H1 (cell line): Measurements from ENCODE around the gene CFD. TPM values are rescaled to one million over a fixed set of nuclear protein-coding genes. Genes with fewer than 3 reads are reported as not detected.

Experiments
- CTCF ChIA-PET: fragments of 300-600 bp; sonication (Branson Sonifier 250); formaldehyde crosslinking; loops from one replicate; lab custom pipeline; 2021; ENCODE audit not compliant: partially characterized antibody; lab: Charles Lee
- POLR2A ChIA-PET: fragments of 300-600 bp; sonication (Branson Sonifier 250); formaldehyde crosslinking; loops from one replicate; lab custom pipeline; 2021; ENCODE audit warnings: inconsistent platforms; ENCODE audit not compliant: partially characterized antibody; lab: Charles Lee
- DNase-seq, 2 experiments: peaks; one replicate each; pipeline versions ENCODE4 v3.0.0 to v3.0.0-alpha.2; 2010 to 2022; ENCODE audit warnings: low spot score in 2 of 2, low read depth in 1 of 2, mixed read lengths in 1 of 2
- FAIRE-seq: peaks from 2 replicates; lab custom pipeline; 2011; peaks lifted over from hg19 to GRCh38; lab: Jason Lieb, UNC
- H2AFZ ChIP-seq: 2 replicates; pipeline ENCODE4 v1.8.1; 2012; ENCODE audit warnings: low read length, inconsistent platforms
- H2AK5ac ChIP-seq: 2 replicates; pipeline ENCODE4 v1.6.1; 2013; ENCODE audit warnings: low read depth, low read length
- H2BK120ac ChIP-seq: replicated peaks from 2 replicates; pipeline ENCODE3; 2013; ENCODE audit warnings: low read depth, low read length, inconsistent platforms
- H2BK12ac ChIP-seq: 2 replicates; pipeline ENCODE4 v1.6.1; 2013; ENCODE audit warnings: low read depth, low read length
- H2BK15ac ChIP-seq: 2 replicates; pipeline ENCODE4 v1.6.1; 2013; ENCODE audit warnings: low read length
- H2BK20ac ChIP-seq: 2 replicates; pipeline ENCODE4 v1.6.1; 2013; ENCODE audit warnings: low read length
- H2BK5ac ChIP-seq: 2 replicates; pipeline ENCODE4 v1.6.1; 2013; ENCODE audit warnings: low read depth, low read length
- H3K14ac ChIP-seq: 2 replicates; pipeline ENCODE4 v1.6.1; 2013; ENCODE audit warnings: inconsistent platforms; ENCODE audit not compliant: insufficient read length
- H3K18ac ChIP-seq: 2 replicates; pipeline ENCODE4 v1.6.1; 2013; ENCODE audit warnings: low read length; ENCODE audit errors: extremely low read depth
- H3K23ac ChIP-seq: 2 replicates; pipeline ENCODE4 v1.6.1; 2013; ENCODE audit warnings: inconsistent platforms; ENCODE audit not compliant: insufficient read length
- H3K23me2 ChIP-seq: 2 replicates; pipeline ENCODE4 v1.6.1; 2013; ENCODE audit warnings: low read depth, low read length
- H3K27ac ChIP-seq: 2 replicates; pipeline ENCODE4 v1.6.1; 2011; ENCODE audit warnings: low read depth, low read length, inconsistent platforms
- H3K27me3 ChIP-seq, 4 experiments: replicated peaks in 1 of 4; 1 replicate in 1 of 4; 2 replicates in 3 of 4; pipeline versions ENCODE4 v1.6.1 to v1.8.1; 2011 to 2013; ENCODE audit warnings: low read length in 3 of 4, mild to moderate bottlenecking in 3 of 4, inconsistent platforms in 2 of 4, mixed read lengths in 2 of 4, moderate library complexity in 1 of 4; ENCODE audit not compliant: control insufficient read depth in 3 of 4, insufficient read depth in 3 of 4; ENCODE audit errors: extremely low read depth in 1 of 4
- H3K36me3 ChIP-seq, 4 experiments: 2 replicates each; pipeline versions ENCODE4 v1.6.1 to v1.8.1; 2011 to 2013; ENCODE audit warnings: mild to moderate bottlenecking in 4 of 4, low read length in 3 of 4, moderate library complexity in 2 of 4, control low read depth in 1 of 4, inconsistent platforms in 1 of 4; ENCODE audit not compliant: insufficient read depth in 4 of 4, control insufficient read depth in 2 of 4
- H3K4ac ChIP-seq: replicated peaks from 2 replicates; pipeline ENCODE3; 2013; ENCODE audit warnings: low read length, low read depth, mixed read lengths, inconsistent platforms; ENCODE audit not compliant: insufficient read length
- H3K4me1 ChIP-seq, 4 experiments: replicated peaks in 1 of 4; 1 replicate in 1 of 4; 2 replicates in 3 of 4; pipeline versions ENCODE4 v1.6.1 to v1.8.1; 2011 to 2013; ENCODE audit warnings: low read length in 3 of 4, inconsistent platforms in 2 of 4, mixed read lengths in 1 of 4; ENCODE audit not compliant: insufficient read depth in 4 of 4, control insufficient read depth in 3 of 4
- H3K4me2 ChIP-seq, 2 experiments: 2 replicates each; pipeline versions ENCODE4 v1.6.1 to v1.8.1; 2011 to 2013; ENCODE audit warnings: low read depth in 2 of 2, low read length in 2 of 2, control low read depth in 1 of 2, inconsistent platforms in 1 of 2, mild to moderate bottlenecking in 1 of 2; ENCODE audit not compliant: insufficient read depth in 1 of 2
- H3K4me3 ChIP-seq, 4 experiments: fragments of 200-600, 300-600 bp in 1 of 4; sonication (generic), shearing (Covaris generic), sonication (Bioruptor Twin) in 1 of 4; 2 replicates each; pipeline versions ENCODE4 v1.5.1 to v1.8.1; 2011 to 2016; ENCODE audit warnings: low read length in 4 of 4, low read depth in 3 of 4, control low read depth in 2 of 4, inconsistent platforms in 2 of 4, mild to moderate bottlenecking in 2 of 4, mixed read lengths in 1 of 4, moderate library complexity in 1 of 4; ENCODE audit not compliant: insufficient read depth in 2 of 4; ENCODE audit errors: extremely low read depth in 1 of 4
- H3K56ac ChIP-seq: replicated peaks from 2 replicates; pipeline ENCODE3; 2013; ENCODE audit warnings: low read depth, mild to moderate bottlenecking, mixed read lengths, low read length, inconsistent platforms; ENCODE audit not compliant: insufficient read length
- H3K79me1 ChIP-seq: 2 replicates; pipeline ENCODE4 v1.6.1; 2013; ENCODE audit warnings: low read depth, low read length, control low read depth
- H3K79me2 ChIP-seq, 2 experiments: 2 replicates each; pipeline versions ENCODE4 v1.6.1 to v1.8.1; 2012 to 2013; ENCODE audit warnings: low read length in 2 of 2, mild to moderate bottlenecking in 2 of 2, inconsistent platforms in 1 of 2; ENCODE audit not compliant: insufficient read depth in 2 of 2, control insufficient read depth in 1 of 2
- H3K9ac ChIP-seq, 4 experiments: replicated peaks in 1 of 4; 1 replicate in 1 of 4; 2 replicates in 3 of 4; pipeline versions ENCODE4 v1.6.1 to v1.8.1; 2011 to 2013; ENCODE audit warnings: low read depth in 3 of 4, low read length in 3 of 4, control low read depth in 2 of 4, mild to moderate bottlenecking in 2 of 4, moderate library complexity in 2 of 4, inconsistent platforms in 1 of 4; ENCODE audit errors: extremely low read depth in 1 of 4
- H3K9me3 ChIP-seq, 2 experiments: 2 replicates each; pipeline versions ENCODE4 v1.6.1 to v1.8.1; 2012 to 2013; ENCODE audit warnings: mild to moderate bottlenecking in 2 of 2, moderate library complexity in 2 of 2, control low read depth in 1 of 2, inconsistent platforms in 1 of 2, low read depth in 1 of 2, low read length in 1 of 2, mixed read lengths in 1 of 2; ENCODE audit not compliant: insufficient read depth in 2 of 2
- H4K20me1 ChIP-seq, 2 experiments: replicated peaks in 1 of 2; 2 replicates each; pipeline versions ENCODE3 to v1.8.1; 2011 to 2013; ENCODE audit warnings: inconsistent platforms in 2 of 2, low read length in 2 of 2, mild to moderate bottlenecking in 1 of 2; ENCODE audit not compliant: insufficient read depth in 2 of 2, control insufficient read depth in 1 of 2
- H4K5ac ChIP-seq: 2 replicates; pipeline ENCODE4 v1.6.1; 2013; ENCODE audit warnings: low read length, low read depth, mixed read lengths, inconsistent platforms; ENCODE audit not compliant: insufficient read length
- H4K8ac ChIP-seq: 2 replicates; pipeline ENCODE4 v1.8.0; 2013; ENCODE audit warnings: mild to moderate bottlenecking, moderate library complexity, low read length, inconsistent platforms; ENCODE audit not compliant: insufficient read depth; ENCODE audit errors: extremely low read depth
- H4K91ac ChIP-seq: replicated peaks from 2 replicates; pipeline ENCODE3; 2013; ENCODE audit warnings: low read length, mixed read lengths, inconsistent platforms; ENCODE audit not compliant: insufficient read length
- RAD21 ChIP-seq, 2 experiments: IDR thresholded peaks in 1 of 2; conservative IDR thresholded peaks in 1 of 2; 2 replicates each; pipeline ENCODE4 v1.6.1; 2011; ENCODE audit warnings: low read depth in 2 of 2, low read length in 2 of 2, improper control_type of control experiment in 1 of 2, inconsistent platforms in 1 of 2, mild to moderate bottlenecking in 1 of 2, moderate library complexity in 1 of 2
- WGBS, 2 experiments: shearing (Covaris generic) in 1 of 2; methylation state at CpG; one replicate each; pipeline versions ENCODE4 v1.1.6 to v1.1.7; 2013 to 2015; ENCODE audit warnings: low lambda C conversion rate in 2 of 2, mixed read lengths in 2 of 2, inconsistent platforms in 1 of 2, low coverage in 1 of 2, missing lambda C conversion rate in 1 of 2; ENCODE audit not compliant: insufficient replicate concordance in 2 of 2, insufficient coverage in 1 of 2, insufficient read length in 1 of 2; ENCODE audit errors: extremely low coverage in 1 of 2, missing lambda C conversion rate in 1 of 2; 5-methylcytosine and 5-hydroxymethylcytosine counted together
- polyA plus RNA-seq, 7 experiments: library from polyadenylated mRNA; depleted of rRNA in 3 of 7; stranded (reverse) in 5 of 7; unstranded in 2 of 7; fragments of >200 nt in 5 of 7; fragments of 200-250 nt in 2 of 7; gene quantifications; 1 replicate in 5 of 7; 2 replicates in 1 of 7; 4 replicates in 1 of 7; pipeline versions ENCODE4 v1.2.1 to v1.2.3, GENCODE V29; 2011 to 2013; ENCODE audit warnings: missing spikeins in 2 of 7, mixed read lengths in 2 of 7
- total RNA-seq: library from RNA; stranded (reverse); fragmentation: NEBNext Ultra II Directional; extraction: Animal tissue kit (Norgen Biotek cat#: 25700); gene quantifications from 2 replicates; pipeline ENCODE4 v1.2.1, GENCODE V29; 2021
- TF ChIP-seq, protein P1 (sequence below): IDR thresholded peaks from 2 replicates; pipeline ENCODE4 v1.6.1; 2012; ENCODE audit warnings: inconsistent platforms

Gene CFD
- total and polyA plus RNA-seq, 2 of the 8 experiments (the other 6 are each of a cell fraction or from before 2014, with no cell fraction given): 1.7 to 2.8 TPM

DNA sequence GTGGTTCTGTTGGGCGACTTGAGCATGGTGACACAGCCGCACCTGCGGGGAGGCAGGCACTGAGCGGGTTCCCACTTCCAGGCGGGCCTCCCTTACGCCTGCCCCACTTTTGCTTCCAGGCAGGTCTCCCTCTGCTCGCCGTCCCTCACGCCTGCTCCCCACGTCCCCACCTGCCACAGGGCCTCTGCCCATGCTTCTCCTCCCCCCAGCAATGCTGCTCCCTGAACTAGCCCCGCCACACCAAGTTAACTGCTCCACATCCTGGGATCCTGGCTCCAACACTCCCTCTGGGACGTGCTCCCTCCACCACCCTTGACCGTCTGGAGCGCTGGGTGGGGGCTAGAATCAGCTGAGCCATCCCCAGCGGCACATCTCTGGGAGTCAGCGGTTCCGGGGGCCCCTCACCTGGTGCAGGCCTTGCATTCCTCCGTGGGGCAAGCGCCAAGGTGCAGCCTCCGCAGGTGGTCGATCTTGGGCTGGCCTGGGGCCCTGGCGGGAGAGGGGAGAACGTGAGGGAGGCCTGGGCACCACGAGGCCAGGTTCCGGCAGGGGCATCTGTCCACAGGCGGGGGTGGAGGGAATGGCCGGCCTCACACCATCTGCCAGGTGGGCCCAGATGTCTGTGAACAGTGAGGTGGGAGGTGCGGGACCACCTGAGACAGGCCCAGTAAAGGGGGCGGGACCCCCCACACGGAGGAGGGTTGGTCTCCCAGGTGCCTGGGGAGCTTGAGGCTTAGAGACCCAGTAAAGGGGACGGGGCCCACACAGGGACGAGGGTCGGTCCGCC, 9.2 kb downstream of the CFD start:
- Histone ChIP-seq H3K9me3 (peaks cover 0 to 3% of the 10 kb centered on the region in 2 experiments; a peak in 1 of 4 replicates), H3K79me2 (no peaks in the 10 kb centered on the region), H3K4ac (no peak overlapping the region), H3K18ac (no peak overlapping the region), H3K27me3 (no peaks in the 10 kb centered on the region; a peak in 1 of 7 replicates), H4K8ac (no peak overlapping the region; the same call in 1 of the 2 replicates), H3K23ac (no peak overlapping the region), H4K5ac (no peak overlapping the region), H2BK20ac (no peak overlapping the region), H3K27ac (no peak overlapping the region), H2AK5ac (no peak overlapping the region), H3K36me3 (peaks cover 0 to 14% (median 0%) of the 10 kb centered on the region in 4 experiments; a peak in 2 of 8 replicates), H2BK12ac (0 out of 2 replicates have a peak overlapping the region, but pooled peaks have one; percentile 27), H2BK15ac (no peak overlapping the region), H3K23me2 (no peaks in the 10 kb centered on the region), H3K4me3 (no peak overlapping the region), H3K14ac (no peak overlapping the region), H3K79me1 (no peaks in the 10 kb centered on the region; the same call in 1 of the 2 replicates), H3K56ac (no peak overlapping the region), H2AFZ (no peak overlapping the region), H4K91ac (no peak overlapping the region), H2BK120ac (no peak overlapping the region), H4K20me1 (peaks cover 4 to 11% of the 10 kb centered on the region in 2 experiments), H3K4me1 (peaks cover 3 to 22% (median 7%) of the 10 kb centered on the region in 4 experiments), H2BK5ac (no peak overlapping the region; the same call in 1 of the 2 replicates), H3K4me2 (no peak overlapping the region), H3K9ac (no peak overlapping the region)
- no peak for TF ChIP-seq RAD21 (IDR thresholded peaks at IDR 0.05 in 1 of 2, conservative IDR thresholded peaks at IDR 0.05 in 1 of 2; ENCODE audit: low read depth in 2 of 2, low read length in 2 of 2)
- TF ChIP-seq, protein P1, sequence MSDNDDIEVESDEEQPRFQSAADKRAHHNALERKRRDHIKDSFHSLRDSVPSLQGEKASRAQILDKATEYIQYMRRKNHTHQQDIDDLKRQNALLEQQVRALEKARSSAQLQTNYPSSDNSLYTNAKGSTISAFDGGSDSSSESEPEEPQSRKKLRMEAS: 0 out of 2 replicates have a peak, but pooled peaks have one; percentile 12
- WGBS, 2 experiments: 87% methylated on average over 32 of the region's 34 CpGs; no CpG with 5 or more reads in 1 of the 2 experiments
- FAIRE-seq (no peak), DNase-seq (no peak)
- POLR2A ChIA-PET: no interaction called here
- CTCF ChIA-PET: interaction anchor here (2.6 kb wide), 1 partner anchor 34 kb away, joined by 8 read pairs; no protein-coding TSS in a partner anchor
